ENCODE measurements around the gene C5orf15. TPM values are rescaled to one million over a fixed set of nuclear protein-coding genes. Genes with fewer than 3 reads are reported as not detected.

Gene C5orf15
- total RNA-seq, 4 donors from 2014 or later, result 29.3 to 34.4 (median 32.0) TPM

GRCh38 chr5:133945568-133945967 is 22.9 kb downstream of the C5orf15 start:
- 100% methylated on average over 3 of the region's 3 CpGs for WGBS
- H3K27ac ChIP-seq, result no peak overlapping the region
- no peaks in the 10 kb centered on the region for H3K27me3 ChIP-seq
- H3K4me3 ChIP-seq, result no peak overlapping the region
- H3K4me1 ChIP-seq, result peaks cover 8% of the 10 kb centered on the region
- H3K9me3 ChIP-seq, result no peaks in the 10 kb centered on the region
- TF ChIP-seq POLR2AphosphoS5 (IDR thresholded peaks at IDR 0.05) (no peak), POLR2A (IDR thresholded peaks at IDR 0.05) (no peak)
- H3K36me3 ChIP-seq, result no peaks in the 10 kb centered on the region
- no peak for DNase-seq (ENCODE audit: low spot score in 2 of 2)

- no peaks in the 10 kb centered on the region for H3K9me3 ChIP-seq
- no peak overlapping the region for H3K4me3 ChIP-seq
- H3K36me3 ChIP-seq, result no peaks in the 10 kb centered on the region
- no peak for TF ChIP-seq POLR2AphosphoS5 (IDR thresholded peaks at IDR 0.05)
- no peak for TF ChIP-seq EP300 (IDR thresholded peaks at IDR 0.05)
- TF ChIP-seq CTCF (IDR thresholded peaks at IDR 0.05), result peak in 1 of 2 donors; percentile 18
- TF ChIP-seq POLR2A (IDR thresholded peaks at IDR 0.05), result no peak
- WGBS, result 72% methylated on average over 19 of the region's 19 CpGs
- H3K27me3 ChIP-seq, result no peaks in the 10 kb centered on the region
- DNase-seq (ENCODE audit: low spot score in 2 of 2), result no peak
- peaks cover 8% of the 10 kb centered on the region for H3K4me1 ChIP-seq
- H3K27ac ChIP-seq, result no peak overlapping the region
Measured at GRCh38 chr5:133944263-133945185, 23.9 kb downstream of the C5orf15 start.

GRCh38 chr5:133943475-133943817 is 25.0 kb downstream of the C5orf15 start:
- no peak overlapping the region for H3K4me3 ChIP-seq
- WGBS, result 84% methylated on average over 5 of the region's 7 CpGs

GRCh38 chr5:133942614-133943474 is 25.6 kb downstream of the C5orf15 start:
- no peak overlapping the region for H3K4me3 ChIP-seq
- no peaks in the 10 kb centered on the region for H3K9me3 ChIP-seq
- no peaks in the 10 kb centered on the region for H3K27me3 ChIP-seq
- DNase-seq (ENCODE audit: low spot score in 2 of 2), result peak in 1 of 2 donors; percentile 40
- H3K36me3 ChIP-seq, result no peaks in the 10 kb centered on the region
- peaks cover 8% of the 10 kb centered on the region for H3K4me1 ChIP-seq
- WGBS, result 63% methylated on average over 11 of the region's 11 CpGs
- no peak overlapping the region for H3K27ac ChIP-seq
- no peak for TF ChIP-seq EP300 (IDR thresholded peaks at IDR 0.05)
- TF ChIP-seq CTCF (IDR thresholded peaks at IDR 0.05), result no peak
- no peak for TF ChIP-seq POLR2AphosphoS5 (IDR thresholded peaks at IDR 0.05)
- no peak for TF ChIP-seq POLR2A (IDR thresholded peaks at IDR 0.05)

More at GRCh38 chr5:133943475-133943817, 25.0 kb downstream of the C5orf15 start:
- Histone ChIP-seq H3K9me3 (no peaks in the 10 kb centered on the region), H3K36me3 (no peaks in the 10 kb centered on the region), H3K4me1 (peaks cover 8% of the 10 kb centered on the region), H3K27ac (no peak overlapping the region), H3K27me3 (no peaks in the 10 kb centered on the region)
- DNase-seq (ENCODE audit: low spot score in 2 of 2), result peak in 1 of 2 donors; percentile 56
- no peak for TF ChIP-seq POLR2A (IDR thresholded peaks at IDR 0.05)
- no peak for TF ChIP-seq CTCF (IDR thresholded peaks at IDR 0.05)

- H3K4me3 ChIP-seq, result no peak overlapping the region
- H3K27ac ChIP-seq, result no peak overlapping the region
- H3K9me3 ChIP-seq, result no peaks in the 10 kb centered on the region
- no peaks in the 10 kb centered on the region for H3K27me3 ChIP-seq
- DNase-seq (ENCODE audit: low spot score in 2 of 2), result peak in 1 of 2 donors; percentile 24
- TF ChIP-seq POLR2AphosphoS5 (IDR thresholded peaks at IDR 0.05) (no peak), CTCF (IDR thresholded peaks at IDR 0.05) (no peak), POLR2A (IDR thresholded peaks at IDR 0.05) (no peak), EP300 (IDR thresholded peaks at IDR 0.05) (no peak)
- no peaks in the 10 kb centered on the region for H3K36me3 ChIP-seq
- 93% methylated on average over 8 of the region's 8 CpGs for WGBS
- H3K4me1 ChIP-seq, result peaks cover 8% of the 10 kb centered on the region
Measured at GRCh38 chr5:133941456-133942196, 26.8 kb downstream of the C5orf15 start.
